CD4-positive, alpha-beta T cell (primary cell): Measurements from ENCODE around the gene PRPF19. TPM values are rescaled to one million over a fixed set of nuclear protein-coding genes. Genes with fewer than 3 reads are reported as not detected.

Source experiments
- ATAC-seq: fragments of 200-7000 bp; cut with Tn5 transposase; one replicate; pipeline ENCODE4 v1.10.0; 2022; ENCODE audit warnings: mild to moderate bottlenecking; ENCODE audit not compliant: poor library complexity
- CTCF ChIA-PET: fragments of 350-600 bp; sonication (Branson Sonifier 250); formaldehyde crosslinking; loops from one replicate; lab custom pipeline; 2021; ENCODE audit warnings: antibody characterized with exemption, inconsistent platforms; lab: Charles Lee
- POLR2A ChIA-PET: fragments of 350-600 bp; sonication (Branson Sonifier 250); formaldehyde crosslinking; loops from one replicate; lab custom pipeline; 2021; ENCODE audit warnings: antibody characterized with exemption, inconsistent platforms; lab: Charles Lee
- DNase-seq, 14 experiments: peaks; one replicate each; pipeline ENCODE4 v3.0.0-alpha.2; 2013 to 2020; ENCODE audit warnings: mixed read lengths in 2 of 14
- H3K27ac ChIP-seq, 2 donors: one replicate each; pipeline versions ENCODE4 v1.5.1 to v1.7.0; 2013; ENCODE audit warnings: low read length in 2 of 2, low read depth in 1 of 2, mild to moderate bottlenecking in 1 of 2
- H3K27me3 ChIP-seq, 2 experiments: 1 replicate in 1 of 2; 2 replicates in 1 of 2; pipeline versions ENCODE4 v1.6.1 to v1.7.0; 2013; ENCODE audit warnings: low read length in 2 of 2, control low read depth in 1 of 2, mild to moderate bottlenecking in 1 of 2, moderate library complexity in 1 of 2; ENCODE audit not compliant: insufficient read depth in 2 of 2, control insufficient read depth in 1 of 2
- H3K36me3 ChIP-seq: one replicate; pipeline ENCODE4 v1.6.1; 2013; ENCODE audit warnings: low read length, control low read depth; ENCODE audit not compliant: insufficient read depth
- H3K4me1 ChIP-seq: one replicate; pipeline ENCODE4 v1.6.1; 2013; ENCODE audit warnings: low read length, control low read depth; ENCODE audit not compliant: insufficient read depth
- H3K4me3 ChIP-seq: one replicate; pipeline ENCODE4 v1.5.1; 2013; ENCODE audit warnings: mild to moderate bottlenecking, low read length, moderate library complexity
- H3K9me3 ChIP-seq, 2 experiments: 1 replicate in 1 of 2; 2 replicates in 1 of 2; pipeline versions ENCODE4 v1.6.1 to v1.7.0; 2013; ENCODE audit warnings: low read length in 2 of 2, mild to moderate bottlenecking in 2 of 2, control low read depth in 1 of 2, moderate library complexity in 1 of 2; ENCODE audit not compliant: control insufficient read depth in 1 of 2, insufficient read depth in 1 of 2
- H3K27ac Mint-ChIP-seq: one replicate; pipeline ENCODE4 v1.8.0; 2020; ENCODE audit warnings: mixed read lengths
- H3K27me3 Mint-ChIP-seq: one replicate; pipeline ENCODE4 v1.8.0; 2021; ENCODE audit warnings: mixed read lengths
- H3K36me3 Mint-ChIP-seq: one replicate; pipeline ENCODE4 v1.8.0; 2021; ENCODE audit warnings: low read depth, mixed read lengths
- H3K4me1 Mint-ChIP-seq: one replicate; pipeline ENCODE4 v1.8.0; 2021; ENCODE audit warnings: low read depth, mixed read lengths
- H3K4me3 Mint-ChIP-seq: one replicate; pipeline ENCODE4 v1.8.0; 2020; ENCODE audit warnings: mild to moderate bottlenecking, mixed read lengths
- H3K9me3 Mint-ChIP-seq: one replicate; pipeline ENCODE4 v1.8.0; 2020; ENCODE audit warnings: mixed read lengths
- CTCF ChIP-seq: fragments of 200-600 bp; IDR thresholded peaks from one replicate; pipeline ENCODE4 v1.8.0; 2022; ENCODE audit warnings: antibody characterized with exemption, mild to moderate bottlenecking
- intact Hi-C, 2 experiments: fragments of 100-400 bp; cut with DNase I in 1 of 2; cut with micrococcal nuclease in 1 of 2; formaldehyde crosslinking; loops; one replicate each; pipeline versions ENCODE4 v1.15.1 to v1.9.0; 2023 to 2025; cut with DNase I, micrococcal nuclease
- total RNA-seq, 174 experiments: library from RNA in 2 of 174; stranded (reverse) in 2 of 174; gene quantifications; one replicate each; pipeline ENCODE4 v1.2.3 and lab custom pipeline; 2021 to 2026

Gene PRPF19
- total RNA-seq, 2 experiments from 2014 or later: 63.2 to 67.3 TPM

- Mint-ChIP-seq H3K27me3 (no peaks in the 10 kb centered on the region), H3K9me3 (no peaks in the 10 kb centered on the region), H3K27ac (no peak overlapping the region), H3K36me3 (peaks cover 6% of the 10 kb centered on the region), H3K4me1 (no peaks in the 10 kb centered on the region), H3K4me3 (no peak overlapping the region)
- ChIA-PET POLR2A (no interaction called here), CTCF (no interaction called here)
- ATAC-seq (no peak), DNase-seq (no peak)
- no peaks in the 10 kb centered on the region for H3K9me3 ChIP-seq
- TF ChIP-seq CTCF: no peak
- H3K27ac ChIP-seq: no peak overlapping the region
- no peak overlapping the region for H3K4me3 ChIP-seq
- H3K27me3 ChIP-seq: no peaks in the 10 kb centered on the region
- intact Hi-C loops: no loop called here
- H3K4me1 ChIP-seq: no peaks in the 10 kb centered on the region
- no peaks in the 10 kb centered on the region for H3K36me3 ChIP-seq
Measured at GRCh38 chr11:60937144-60937527, 30.8 kb upstream of the PRPF19 start.

GRCh38 chr11:60936467-60937143 is 30.2 kb upstream of the PRPF19 start:
- no peak for ATAC-seq
- CTCF ChIA-PET: no interaction called here
- DNase-seq: no peak

GRCh38 chr11:60935676-60936442 is 29.5 kb upstream of the PRPF19 start:
- intact Hi-C loops: no loop called here
- H3K9me3 ChIP-seq: no peaks in the 10 kb centered on the region
- no peak for ATAC-seq
- POLR2A ChIA-PET: no interaction called here
- no peaks in the 10 kb centered on the region for H3K4me1 ChIP-seq
- TF ChIP-seq CTCF: no peak
- Mint-ChIP-seq H3K27ac (no peak overlapping the region), H3K27me3 (no peaks in the 10 kb centered on the region), H3K36me3 (no peaks in the 10 kb centered on the region), H3K4me3 (no peak overlapping the region), H3K9me3 (no peaks in the 10 kb centered on the region), H3K4me1 (no peaks in the 10 kb centered on the region)
- H3K27ac ChIP-seq: no peak overlapping the region
- CTCF ChIA-PET: no interaction called here
- H3K4me3 ChIP-seq: no peak overlapping the region
- no peak for DNase-seq
- peaks cover 0 to 2% of the 10 kb centered on the region in 2 experiments for H3K27me3 ChIP-seq
- H3K36me3 ChIP-seq: no peaks in the 10 kb centered on the region

More at GRCh38 chr11:60936467-60937143, 30.2 kb upstream of the PRPF19 start:
- POLR2A ChIA-PET: no interaction called here
- intact Hi-C loops: no loop called here
- no peak for TF ChIP-seq CTCF
- Histone ChIP-seq H3K4me3 (no peak overlapping the region), H3K27me3 (no peaks in the 10 kb centered on the region), H3K27ac (no peak overlapping the region), H3K4me1 (no peaks in the 10 kb centered on the region), H3K36me3 (no peaks in the 10 kb centered on the region), H3K9me3 (no peaks in the 10 kb centered on the region)
- Mint-ChIP-seq H3K9me3 (no peaks in the 10 kb centered on the region), H3K4me1 (no peaks in the 10 kb centered on the region), H3K27me3 (no peaks in the 10 kb centered on the region), H3K4me3 (no peak overlapping the region), H3K36me3 (peaks cover 5% of the 10 kb centered on the region), H3K27ac (no peak overlapping the region)
